Measurements from ENCODE around the gene VGF. TPM values are rescaled to one million over a fixed set of nuclear protein-coding genes. Genes with fewer than 3 reads are reported as not detected.

The VGF gene
- total RNA-seq, 1 experiment from 2014 or later = 16.0 TPM

- Histone ChIP-seq H3K4me1 (ENCODE audit: insufficient read depth, low read length, poor library complexity, severe bottlenecking) (peaks cover 4% of the 10 kb centered on the region), H3K4me3 (ENCODE audit: low read depth, low read length, poor library complexity, severe bottlenecking) (no peak overlapping the region), H3K27me3 (replicated peaks; ENCODE audit: insufficient read depth, low read depth, low read length, poor library complexity) (no peaks in the 10 kb centered on the region), H3K9me3 (ENCODE audit: low read depth, low read length, poor library complexity, severe bottlenecking) (no peaks in the 10 kb centered on the region), H3K36me3 (ENCODE audit: insufficient read depth, low read length, poor library complexity, severe bottlenecking) (peaks cover 13% of the 10 kb centered on the region), H3K27ac (ENCODE audit: low read depth, low read length, poor library complexity, severe bottlenecking) (no peak overlapping the region)
- no TSS peak for BruUV-seq (replicated peaks)
- no peak for TF ChIP-seq EZH2 (IDR thresholded peaks at IDR 0.05; ENCODE audit: borderline replicate concordance, low read depth, low read length, poor library complexity, severe bottlenecking)
- TF ChIP-seq, protein P1, sequence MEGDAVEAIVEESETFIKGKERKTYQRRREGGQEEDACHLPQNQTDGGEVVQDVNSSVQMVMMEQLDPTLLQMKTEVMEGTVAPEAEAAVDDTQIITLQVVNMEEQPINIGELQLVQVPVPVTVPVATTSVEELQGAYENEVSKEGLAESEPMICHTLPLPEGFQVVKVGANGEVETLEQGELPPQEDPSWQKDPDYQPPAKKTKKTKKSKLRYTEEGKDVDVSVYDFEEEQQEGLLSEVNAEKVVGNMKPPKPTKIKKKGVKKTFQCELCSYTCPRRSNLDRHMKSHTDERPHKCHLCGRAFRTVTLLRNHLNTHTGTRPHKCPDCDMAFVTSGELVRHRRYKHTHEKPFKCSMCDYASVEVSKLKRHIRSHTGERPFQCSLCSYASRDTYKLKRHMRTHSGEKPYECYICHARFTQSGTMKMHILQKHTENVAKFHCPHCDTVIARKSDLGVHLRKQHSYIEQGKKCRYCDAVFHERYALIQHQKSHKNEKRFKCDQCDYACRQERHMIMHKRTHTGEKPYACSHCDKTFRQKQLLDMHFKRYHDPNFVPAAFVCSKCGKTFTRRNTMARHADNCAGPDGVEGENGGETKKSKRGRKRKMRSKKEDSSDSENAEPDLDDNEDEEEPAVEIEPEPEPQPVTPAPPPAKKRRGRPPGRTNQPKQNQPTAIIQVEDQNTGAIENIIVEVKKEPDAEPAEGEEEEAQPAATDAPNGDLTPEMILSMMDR (conservative IDR thresholded peaks at IDR 0.05; ENCODE audit: low read depth, low read length) = no peak
- intact Hi-C loops (cut with micrococcal nuclease; ENCODE audit: unreplicated experiment) = no loop called here
- no peak for DNase-seq (ENCODE audit: low spot score)
- CTCF ChIA-PET = no interaction called here
- POLR2A ChIA-PET (ENCODE audit: low non-redundant PET) = no interaction called here
Measured at GRCh38 chr7:101210143-101210542, 44.8 kb upstream of the VGF start.

DNA sequence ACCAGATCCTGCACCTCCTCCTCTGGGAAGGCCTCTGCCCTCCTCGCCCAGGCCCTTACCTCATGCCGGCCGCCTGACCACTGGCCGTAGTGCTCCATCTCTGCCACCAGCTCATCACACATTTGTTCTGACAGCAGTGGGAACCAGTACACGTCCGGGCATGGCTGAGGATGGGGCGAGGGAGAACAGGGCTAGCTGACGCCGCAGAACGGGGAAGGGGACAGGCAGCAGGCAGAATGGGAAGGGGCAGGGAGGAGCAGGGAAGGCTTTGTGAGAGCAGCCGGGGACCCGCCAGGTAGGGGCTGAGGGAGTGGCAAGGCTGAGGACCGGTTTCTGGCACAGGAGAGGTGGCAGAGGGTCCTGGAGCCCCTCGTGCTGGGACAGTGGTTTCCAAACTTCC is 43.4 kb upstream of the VGF start:
- POLR2A ChIA-PET (ENCODE audit: low non-redundant PET) = no interaction called here

GRCh38 chr7:101207459-101207858 is 42.1 kb upstream of the VGF start:
- Histone ChIP-seq H3K27me3 (replicated peaks; ENCODE audit: insufficient read depth, low read depth, low read length, poor library complexity) (no peaks in the 10 kb centered on the region), H3K4me3 (ENCODE audit: low read depth, low read length, poor library complexity, severe bottlenecking) (no peak overlapping the region), H3K36me3 (ENCODE audit: insufficient read depth, low read length, poor library complexity, severe bottlenecking) (peaks cover 9% of the 10 kb centered on the region), H3K9me3 (ENCODE audit: low read depth, low read length, poor library complexity, severe bottlenecking) (no peaks in the 10 kb centered on the region), H3K4me1 (ENCODE audit: insufficient read depth, low read length, poor library complexity, severe bottlenecking) (no peaks in the 10 kb centered on the region), H3K27ac (ENCODE audit: low read depth, low read length, poor library complexity, severe bottlenecking) (no peak overlapping the region)
- POLR2A ChIA-PET (ENCODE audit: low non-redundant PET) = no interaction called here
- intact Hi-C loops (cut with micrococcal nuclease; ENCODE audit: unreplicated experiment) = no loop called here
- CTCF ChIA-PET = no interaction called here
- no TSS peak for BruUV-seq (replicated peaks)
- no peak for DNase-seq (ENCODE audit: low spot score)
- TF ChIP-seq, protein P1 (conservative IDR thresholded peaks at IDR 0.05; ENCODE audit: low read depth, low read length) = no peak
- TF ChIP-seq EZH2 (IDR thresholded peaks at IDR 0.05; ENCODE audit: borderline replicate concordance, low read depth, low read length, poor library complexity, severe bottlenecking) = no peak

More for the DNA sequence above, 43.4 kb upstream of the VGF start:
- CTCF ChIA-PET = interaction anchor here (0.7 kb wide), 1 partner anchor 9 kb away, joined by 3 read pairs; no protein-coding TSS in a partner anchor
- no TSS peak for BruUV-seq (replicated peaks)
- intact Hi-C loops (cut with micrococcal nuclease; ENCODE audit: unreplicated experiment) = no loop called here
- no peak overlapping the region for H3K4me3 ChIP-seq (ENCODE audit: low read depth, low read length, poor library complexity, severe bottlenecking)
- DNase-seq (ENCODE audit: low spot score) = no peak
- H3K27ac ChIP-seq (ENCODE audit: low read depth, low read length, poor library complexity, severe bottlenecking) = no peak overlapping the region
- no peaks in the 10 kb centered on the region for H3K4me1 ChIP-seq (ENCODE audit: insufficient read depth, low read length, poor library complexity, severe bottlenecking)
- H3K36me3 ChIP-seq (ENCODE audit: insufficient read depth, low read length, poor library complexity, severe bottlenecking) = peaks cover 12% of the 10 kb centered on the region
- no peaks in the 10 kb centered on the region for H3K9me3 ChIP-seq (ENCODE audit: low read depth, low read length, poor library complexity, severe bottlenecking)
- no peaks in the 10 kb centered on the region for H3K27me3 ChIP-seq (replicated peaks; ENCODE audit: insufficient read depth, low read depth, low read length, poor library complexity)
- TF ChIP-seq, protein P1 (conservative IDR thresholded peaks at IDR 0.05; ENCODE audit: low read depth, low read length) = no peak
- no peak for TF ChIP-seq EZH2 (IDR thresholded peaks at IDR 0.05; ENCODE audit: borderline replicate concordance, low read depth, low read length, poor library complexity, severe bottlenecking)

Measured in A673 (cell line).